ENCODE data around the gene TCF7. TPM values are rescaled to one million over a fixed set of nuclear protein-coding genes. Genes with fewer than 3 reads are reported as not detected.
A peak's percentile ranks its signal among the peaks of the same experiment; 100 is the strongest.

The TCF7 gene
- total RNA-seq, 1 donor from 2014 or later, result 3.6 TPM

- no peak for DNase-seq (ENCODE audit: low read depth)
- TF ChIP-seq CTCF (IDR thresholded peaks at IDR 0.05; ENCODE audit: insufficient read depth, low read length, poor library complexity, severe bottlenecking), result no peak
- Histone ChIP-seq H3K27me3 (ENCODE audit: control insufficient read depth, insufficient read depth, low read length) (no peaks in the 10 kb centered on the region), H3K4me3 (ENCODE audit: low read depth, low read length) (no peak overlapping the region), H3K36me3 (ENCODE audit: control insufficient read depth, insufficient read depth, low read length) (peaks cover 3% of the 10 kb centered on the region)
Measured at GRCh38 chr5:134138416-134139376, 24.2 kb downstream of the TCF7 start.

DNA sequence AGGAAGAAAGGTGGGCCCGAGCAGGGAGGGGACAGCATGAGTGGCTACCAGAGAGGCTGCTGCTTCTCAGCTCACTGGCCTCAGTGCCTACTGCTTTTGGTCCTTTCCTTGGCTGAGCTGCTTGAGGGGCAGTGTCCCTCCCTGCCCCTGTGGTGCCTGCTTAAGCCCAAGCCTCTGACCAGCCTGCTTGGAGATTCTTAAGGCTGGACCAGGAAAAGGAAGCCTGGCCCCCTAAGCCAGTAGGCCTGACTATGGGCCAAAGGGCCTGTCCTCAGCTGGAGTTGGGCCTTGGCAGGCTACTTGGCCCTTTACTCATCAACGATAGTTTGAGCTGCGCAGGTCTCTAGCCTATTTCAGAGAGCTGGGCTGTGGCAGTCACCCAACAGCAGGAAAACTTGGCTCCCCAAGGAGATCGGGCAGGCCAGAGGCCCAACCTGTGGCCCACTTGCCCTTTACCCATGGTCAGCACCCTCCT, 24.9 kb downstream of the TCF7 start:
- TF ChIP-seq CTCF (IDR thresholded peaks at IDR 0.05; ENCODE audit: insufficient read depth, low read length, poor library complexity, severe bottlenecking), result no peak
- Histone ChIP-seq H3K36me3 (ENCODE audit: control insufficient read depth, insufficient read depth, low read length) (peaks cover 4% of the 10 kb centered on the region), H3K4me3 (ENCODE audit: low read depth, low read length) (no peak overlapping the region), H3K27me3 (ENCODE audit: control insufficient read depth, insufficient read depth, low read length) (no peaks in the 10 kb centered on the region)
- no peak for DNase-seq (ENCODE audit: low read depth)

GRCh38 chr5:134139891-134140469, 25.5 kb downstream of the TCF7 start:
- H3K27me3 ChIP-seq (ENCODE audit: control insufficient read depth, insufficient read depth, low read length), result no peaks in the 10 kb centered on the region
- no peak for TF ChIP-seq CTCF (IDR thresholded peaks at IDR 0.05; ENCODE audit: insufficient read depth, low read length, poor library complexity, severe bottlenecking)
- no peak for DNase-seq (ENCODE audit: low read depth)
- no peak overlapping the region for H3K4me3 ChIP-seq (ENCODE audit: low read depth, low read length)
- peaks cover 4% of the 10 kb centered on the region for H3K36me3 ChIP-seq (ENCODE audit: control insufficient read depth, insufficient read depth, low read length)

DNA sequence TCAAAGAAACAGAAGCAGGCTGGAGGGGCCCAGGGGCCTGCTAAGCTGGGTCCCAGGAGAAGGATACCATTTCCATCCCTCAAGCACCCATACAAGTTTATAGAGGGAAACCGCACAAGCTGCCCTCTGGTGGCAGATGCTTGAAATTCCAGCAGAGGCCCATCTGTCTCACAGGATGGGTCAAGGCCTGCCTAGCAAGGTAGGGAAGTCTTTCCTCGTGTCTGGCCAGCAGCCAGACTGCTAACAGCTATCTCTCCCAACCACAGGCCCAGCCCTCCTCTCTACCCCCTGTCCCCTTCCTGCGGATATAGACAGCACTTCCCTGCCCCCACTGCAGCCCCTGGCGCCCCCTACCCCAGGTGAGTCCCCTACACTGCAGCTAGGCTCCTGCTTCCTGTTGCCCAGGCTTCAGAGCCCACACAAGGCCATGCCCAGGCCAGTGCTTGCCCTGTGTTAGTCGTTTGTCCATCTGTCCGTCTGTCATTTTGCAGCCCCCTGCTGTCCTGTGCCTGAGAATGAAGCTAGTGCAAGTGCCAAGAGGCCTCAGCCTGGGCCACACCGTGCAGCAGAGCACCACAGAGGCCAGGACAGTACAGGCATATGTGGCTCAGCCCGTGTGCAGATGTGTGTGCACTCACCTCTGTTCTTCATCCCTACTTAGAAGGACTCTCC, 26.2 kb downstream of the TCF7 start:
- no peak overlapping the region for H3K4me3 ChIP-seq (ENCODE audit: low read depth, low read length)
- TF ChIP-seq CTCF (IDR thresholded peaks at IDR 0.05; ENCODE audit: insufficient read depth, low read length, poor library complexity, severe bottlenecking), result peak; percentile 79
- H3K27me3 ChIP-seq (ENCODE audit: control insufficient read depth, insufficient read depth, low read length), result no peaks in the 10 kb centered on the region
- H3K36me3 ChIP-seq (ENCODE audit: control insufficient read depth, insufficient read depth, low read length), result peaks cover 4% of the 10 kb centered on the region
- no peak for DNase-seq (ENCODE audit: low read depth)

- Histone ChIP-seq H3K4me3 (ENCODE audit: low read depth, low read length) (no peak overlapping the region), H3K36me3 (ENCODE audit: control insufficient read depth, insufficient read depth, low read length) (peaks cover 3% of the 10 kb centered on the region), H3K27me3 (ENCODE audit: control insufficient read depth, insufficient read depth, low read length) (no peaks in the 10 kb centered on the region)
- no peak for DNase-seq (ENCODE audit: low read depth)
- TF ChIP-seq CTCF (IDR thresholded peaks at IDR 0.05; ENCODE audit: insufficient read depth, low read length, poor library complexity, severe bottlenecking), result no peak
Measured at GRCh38 chr5:134141331-134142050, 27.0 kb downstream of the TCF7 start.
